BE2C (cell line): ENCODE data around the gene MBL2.

Experiments used
- DNase-seq: peaks from one replicate; pipeline ENCODE4 v3.0.0-alpha.2; 2020
- H3K27me3 ChIP-seq: fragments of 250-450 bp; sonication (Bioruptor Pico); 2 replicates; pipeline ENCODE4 v1.5.1; 2020; ENCODE audit warnings: mild to moderate bottlenecking
- H3K36me3 ChIP-seq: fragments of 250-450 bp; sonication (Bioruptor Pico); 2 replicates; pipeline ENCODE4 v1.5.1; 2020; ENCODE audit warnings: mild to moderate bottlenecking
- H3K4me1 ChIP-seq: fragments of 250-450 bp; sonication (Bioruptor Pico); 2 replicates; pipeline ENCODE4 v1.5.1; 2020
- H3K4me3 ChIP-seq: 2 replicates; pipeline ENCODE4 v1.5.1; 2011; ENCODE audit warnings: low read depth, low read length
- H3K9me3 ChIP-seq: fragments of 250-450 bp; sonication (Bioruptor Pico); 2 replicates; pipeline ENCODE4 v1.5.1; 2020
- CTCF ChIP-seq: IDR thresholded peaks from 2 replicates; pipeline ENCODE4 v1.5.1; 2012; ENCODE audit warnings: mild to moderate bottlenecking, low read depth, low read length

MBL2 gene

GRCh38 chr10:52769966-52770365 lies 2.6 kb downstream of the MBL2 start:
- Histone ChIP-seq H3K4me1 (no peaks in the 10 kb centered on the region), H3K27me3 (no peaks in the 10 kb centered on the region), H3K36me3 (no peaks in the 10 kb centered on the region), H3K4me3 (no peak overlapping the region), H3K9me3 (no peaks in the 10 kb centered on the region)
- DNase-seq, result no peak
- no peak for TF ChIP-seq CTCF

GRCh38 chr10:52768001-52768532 lies 4.5 kb downstream of the MBL2 start:
- Histone ChIP-seq H3K36me3 (no peaks in the 10 kb centered on the region), H3K4me1 (no peaks in the 10 kb centered on the region), H3K9me3 (no peaks in the 10 kb centered on the region), H3K4me3 (no peak overlapping the region), H3K27me3 (no peaks in the 10 kb centered on the region)
- TF ChIP-seq CTCF, result no peak
- no peak for DNase-seq

- no peak for TF ChIP-seq CTCF
- H3K9me3 ChIP-seq, result no peaks in the 10 kb centered on the region
- no peaks in the 10 kb centered on the region for H3K36me3 ChIP-seq
- no peak overlapping the region for H3K4me3 ChIP-seq
- DNase-seq, result no peak
- H3K4me1 ChIP-seq, result no peaks in the 10 kb centered on the region
- H3K27me3 ChIP-seq, result no peaks in the 10 kb centered on the region
Observed at GRCh38 chr10:52762088-52762487, 10.5 kb downstream of the MBL2 start.

- no peaks in the 10 kb centered on the region for H3K4me1 ChIP-seq
- H3K36me3 ChIP-seq, result no peaks in the 10 kb centered on the region
- H3K9me3 ChIP-seq, result no peaks in the 10 kb centered on the region
- no peaks in the 10 kb centered on the region for H3K27me3 ChIP-seq
- DNase-seq, result no peak
- H3K4me3 ChIP-seq, result no peak overlapping the region
- TF ChIP-seq CTCF, result no peak
Observed at GRCh38 chr10:52759154-52759553, 13.4 kb downstream of the MBL2 start.

- no peak for TF ChIP-seq CTCF
- H3K4me1 ChIP-seq, result no peaks in the 10 kb centered on the region
Observed at GRCh38 chr10:52758406-52758805, 14.2 kb downstream of the MBL2 start.

GRCh38 chr10:52757773-52758172 lies 14.8 kb downstream of the MBL2 start:
- no peaks in the 10 kb centered on the region for H3K36me3 ChIP-seq
- no peaks in the 10 kb centered on the region for H3K27me3 ChIP-seq
- no peak for DNase-seq
- H3K4me3 ChIP-seq, result no peak overlapping the region
- no peaks in the 10 kb centered on the region for H3K9me3 ChIP-seq
- no peaks in the 10 kb centered on the region for H3K4me1 ChIP-seq
- no peak for TF ChIP-seq CTCF

More at GRCh38 chr10:52758406-52758805, 14.2 kb downstream of the MBL2 start:
- no peak overlapping the region for H3K4me3 ChIP-seq
- no peaks in the 10 kb centered on the region for H3K9me3 ChIP-seq
- H3K27me3 ChIP-seq, result no peaks in the 10 kb centered on the region
- no peak for DNase-seq
- H3K36me3 ChIP-seq, result no peaks in the 10 kb centered on the region
